Measurements from ENCODE around the gene POU6F1. TPM values are rescaled to one million over a fixed set of nuclear protein-coding genes. Genes with fewer than 3 reads are reported as not detected.
"Not testable (repeated sequence)": the region's sequence is repeated elsewhere in the genome, so short reads cannot be mapped to it uniquely, and the experiment has no call there.

The POU6F1 gene
- total RNA-seq, 4 donors from 2014 or later, result 2.6 to 60.6 (median 5.8) TPM

DNA sequence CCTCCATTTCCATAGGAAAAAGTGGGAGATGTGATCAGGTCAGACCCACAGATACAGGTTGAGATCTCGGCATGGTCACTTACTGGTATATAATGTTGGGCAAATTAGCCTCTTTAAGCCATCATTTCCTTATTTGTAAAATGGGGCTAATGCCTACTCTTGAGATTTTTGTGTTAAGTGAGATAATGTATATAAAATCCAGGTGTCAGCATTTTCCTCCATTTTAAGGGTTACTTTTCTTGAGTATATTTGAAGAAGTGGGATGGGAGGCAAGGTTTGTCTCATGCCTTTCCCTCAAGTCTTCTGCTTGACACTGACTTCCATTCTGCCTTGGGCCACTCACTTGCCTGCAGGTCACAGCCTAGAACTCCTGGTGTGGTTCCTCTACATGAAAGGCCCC, 10.1 kb upstream of the POU6F1 start:
- no peaks in the 10 kb centered on the region for H3K4me1 ChIP-seq

DNA sequence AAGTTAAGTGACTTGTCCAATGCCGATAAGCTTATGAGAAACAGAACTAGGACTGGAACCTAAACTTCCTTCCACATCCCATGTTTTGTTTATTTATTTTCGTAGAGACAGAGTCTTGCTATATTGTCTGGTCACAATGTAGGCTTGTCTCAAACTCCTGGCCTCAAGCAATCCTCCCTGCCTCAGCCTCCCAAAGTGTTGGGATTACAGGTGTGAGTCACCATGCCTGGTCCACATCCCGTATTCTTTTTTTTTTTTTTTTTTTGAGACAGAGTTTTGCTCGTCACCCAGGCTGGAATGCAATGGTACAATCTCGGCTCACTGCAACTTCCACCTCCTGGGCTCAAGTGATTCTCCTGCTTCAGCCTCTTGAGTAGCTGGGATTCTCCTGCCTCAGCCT, 9.2 kb upstream of the POU6F1 start:
- DNase-seq; H3K4me3 ChIP-seq; intact Hi-C loops (cut with DNase I; ENCODE audit: low total_unique reads); H3K9me3 ChIP-seq; H3K27ac ChIP-seq; H3K4me1 ChIP-seq; H3K27me3 ChIP-seq; H3K36me3 ChIP-seq: not testable (repeated sequence)

More for the DNA sequence above, 10.1 kb upstream of the POU6F1 start:
- no peaks in the 10 kb centered on the region for H3K27me3 ChIP-seq
- no peaks in the 10 kb centered on the region for H3K9me3 ChIP-seq
- DNase-seq, result no peak
- H3K36me3 ChIP-seq, result no peaks in the 10 kb centered on the region
- intact Hi-C loops (cut with DNase I; ENCODE audit: low total_unique reads), result no loop called here
- TF ChIP-seq POLR2A (IDR thresholded peaks at IDR 0.05) (no peak), CTCF (IDR thresholded peaks at IDR 0.05) (no peak)
- no peak overlapping the region for H3K27ac ChIP-seq
- no peak overlapping the region for H3K4me3 ChIP-seq

DNA sequence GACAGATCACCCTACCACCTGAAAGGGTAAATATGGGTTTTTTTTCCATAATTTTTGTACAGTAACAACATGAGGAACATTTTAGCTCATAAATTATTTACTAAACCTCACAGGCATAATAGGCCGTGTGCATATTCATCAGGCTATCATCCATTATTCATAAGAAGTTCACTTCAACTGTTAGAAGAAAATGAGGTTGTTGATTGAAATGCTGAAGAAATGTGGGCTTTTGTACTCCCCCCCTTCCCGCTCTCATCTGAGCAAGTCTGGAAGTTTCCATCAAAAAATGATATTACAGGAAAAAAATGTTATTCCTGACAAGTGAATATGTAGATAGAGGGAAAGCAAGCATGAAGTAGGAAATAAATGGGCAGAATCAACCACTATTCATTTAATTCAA, 7.9 kb upstream of the POU6F1 start:
- no peak overlapping the region for H3K27ac ChIP-seq
- H3K4me1 ChIP-seq, result no peaks in the 10 kb centered on the region
- H3K36me3 ChIP-seq, result no peaks in the 10 kb centered on the region
- intact Hi-C loops (cut with DNase I; ENCODE audit: low total_unique reads), result no loop called here
- DNase-seq, result no peak
- H3K4me3 ChIP-seq, result no peak overlapping the region
- TF ChIP-seq POLR2A (IDR thresholded peaks at IDR 0.05), result no peak
- no peak for TF ChIP-seq CTCF (IDR thresholded peaks at IDR 0.05)
- no peaks in the 10 kb centered on the region for H3K27me3 ChIP-seq
- no peaks in the 10 kb centered on the region for H3K9me3 ChIP-seq

DNA sequence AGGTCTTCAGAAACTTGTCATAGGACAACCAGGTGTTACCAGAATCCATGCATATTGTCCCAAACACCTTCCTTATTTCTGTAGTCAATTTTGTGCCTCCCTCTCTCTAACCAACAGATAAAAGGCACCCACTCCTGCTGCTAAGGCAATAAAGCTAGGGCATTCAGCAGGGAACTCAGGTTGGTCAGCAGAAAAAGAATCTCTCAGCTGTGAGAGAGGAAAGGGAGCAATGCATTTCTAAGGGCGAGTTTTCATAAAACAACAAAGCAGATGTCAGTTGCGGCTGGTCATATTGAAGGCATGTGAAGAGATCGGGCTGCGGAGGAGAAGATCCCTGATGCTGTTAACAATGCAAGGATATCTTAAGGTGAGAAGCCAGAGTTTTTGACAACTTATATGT, 7.4 kb upstream of the POU6F1 start:
- Histone ChIP-seq H3K36me3 (no peaks in the 10 kb centered on the region), H3K27me3 (no peaks in the 10 kb centered on the region), H3K4me1 (no peaks in the 10 kb centered on the region), H3K9me3 (no peaks in the 10 kb centered on the region), H3K4me3 (no peak overlapping the region), H3K27ac (no peak overlapping the region)
- intact Hi-C loops (cut with DNase I; ENCODE audit: low total_unique reads), result no loop called here
- TF ChIP-seq CTCF (IDR thresholded peaks at IDR 0.05), result no peak
- TF ChIP-seq POLR2A (IDR thresholded peaks at IDR 0.05), result no peak
- no peak for DNase-seq

DNA sequence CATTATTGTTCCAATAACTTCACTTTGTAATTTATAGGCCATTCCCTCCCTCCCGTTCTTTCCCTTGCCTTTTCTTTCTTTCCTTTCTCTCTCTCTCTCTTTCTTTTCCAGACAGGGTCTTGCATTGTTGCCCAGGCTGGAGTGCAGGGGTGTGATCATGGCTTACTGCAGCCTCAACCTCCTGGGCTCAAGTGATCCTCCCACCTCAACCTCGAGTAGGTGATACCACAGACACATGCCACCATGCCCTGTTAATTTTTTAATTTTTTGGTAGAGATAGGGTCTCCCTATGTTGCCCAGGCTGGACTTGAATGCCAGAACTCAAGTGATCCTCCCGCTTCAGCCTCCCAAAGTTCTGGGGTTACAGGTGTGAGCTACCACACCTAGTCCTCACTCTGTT, 6.8 kb upstream of the POU6F1 start:
- Histone ChIP-seq H3K9me3 (no peaks in the 10 kb centered on the region), H3K36me3 (no peaks in the 10 kb centered on the region), H3K4me3 (no peak overlapping the region), H3K4me1 (no peaks in the 10 kb centered on the region), H3K27me3 (no peaks in the 10 kb centered on the region), H3K27ac (no peak overlapping the region)
- TF ChIP-seq POLR2A (IDR thresholded peaks at IDR 0.05), result no peak
- no peak for TF ChIP-seq CTCF (IDR thresholded peaks at IDR 0.05)
- intact Hi-C loops (cut with DNase I; ENCODE audit: low total_unique reads), result no loop called here
- DNase-seq, result no peak

DNA sequence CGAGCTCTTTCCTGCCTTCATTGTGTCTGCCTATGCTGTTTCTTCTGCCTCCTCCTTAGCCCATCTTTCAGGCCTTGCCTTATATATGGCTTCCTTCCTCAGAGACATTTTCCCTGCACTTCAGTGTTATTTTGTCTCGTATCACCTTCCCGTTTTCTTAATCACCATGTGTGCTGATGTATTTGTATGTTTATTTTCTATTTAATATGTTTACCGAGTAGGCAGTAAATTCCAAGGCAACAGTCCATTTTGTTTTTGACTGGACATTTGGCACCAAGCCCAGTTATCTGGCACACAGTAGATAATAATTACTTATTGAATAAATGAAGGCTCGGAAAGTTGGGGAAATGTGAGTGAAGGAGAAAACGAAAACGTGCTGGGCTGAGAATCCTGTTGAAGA, 4.6 kb upstream of the POU6F1 start:
- no peak for DNase-seq
- Histone ChIP-seq H3K4me3 (no peak overlapping the region), H3K36me3 (no peaks in the 10 kb centered on the region), H3K27ac (no peak overlapping the region), H3K4me1 (no peaks in the 10 kb centered on the region), H3K9me3 (no peaks in the 10 kb centered on the region), H3K27me3 (no peaks in the 10 kb centered on the region)
- intact Hi-C loops (cut with DNase I; ENCODE audit: low total_unique reads), result no loop called here
- no peak for TF ChIP-seq POLR2A (IDR thresholded peaks at IDR 0.05)
- no peak for TF ChIP-seq CTCF (IDR thresholded peaks at IDR 0.05)

DNA sequence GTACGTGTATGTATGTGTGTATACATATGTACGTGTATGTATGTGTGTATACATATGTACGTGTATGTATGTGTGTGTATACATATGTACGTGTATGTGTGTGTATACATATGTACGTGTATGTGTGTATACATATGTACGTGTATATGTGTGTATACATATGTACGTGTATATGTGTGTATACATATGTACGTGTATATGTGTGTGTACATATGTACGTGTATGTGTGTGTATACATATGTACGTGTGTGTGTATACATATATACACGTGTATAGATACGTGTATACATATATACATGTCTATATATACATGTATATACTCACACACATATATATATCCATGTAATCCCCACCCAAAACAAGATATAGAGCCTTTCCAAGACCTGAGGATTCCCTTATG, 2.0 kb upstream of the POU6F1 start:
- H3K36me3 ChIP-seq; H3K27me3 ChIP-seq; H3K27ac ChIP-seq; DNase-seq; H3K4me1 ChIP-seq; H3K4me3 ChIP-seq; intact Hi-C loops (cut with DNase I; ENCODE audit: low total_unique reads); H3K9me3 ChIP-seq: not testable (repeated sequence)
